H1 (cell line): ENCODE measurements around the gene FLRT2. TPM values are rescaled to one million over a fixed set of nuclear protein-coding genes. Genes with fewer than 3 reads are reported as not detected.

Experiments
- FOSL1 ChIP-seq: IDR thresholded peaks from 2 replicates; pipeline ENCODE4 v1.6.1; 2011; ENCODE audit warnings: mild to moderate bottlenecking, low read depth, low read length, moderate library complexity; ENCODE audit not compliant: insufficient read depth
- HDAC6 ChIP-seq: IDR thresholded peaks from one replicate; pipeline ENCODE4 v1.7.1; 2012; ENCODE audit warnings: low read depth, mild to moderate bottlenecking, inconsistent platforms, low read length, moderate library complexity
- JUND ChIP-seq: IDR thresholded peaks from 2 replicates; pipeline ENCODE4 v1.6.1; 2011; ENCODE audit warnings: mild to moderate bottlenecking, improper control_type of control experiment, low read length
- RBBP5 ChIP-seq: IDR thresholded peaks from 2 replicates; pipeline ENCODE4 v1.7.1; 2012; ENCODE audit warnings: low read depth, mild to moderate bottlenecking, inconsistent platforms, low read length, moderate library complexity, borderline replicate concordance
- RFX5 ChIP-seq: IDR thresholded peaks from 2 replicates; pipeline ENCODE4 v1.6.1; 2011; ENCODE audit warnings: low read depth, low read length, improper control_type of control experiment, borderline replicate concordance
- SP2 ChIP-seq: IDR thresholded peaks from 2 replicates; pipeline ENCODE4 v1.6.1; 2012; ENCODE audit warnings: mild to moderate bottlenecking, low read length, inconsistent platforms
- SRF ChIP-seq: IDR thresholded peaks from 2 replicates; pipeline ENCODE4 v1.6.1; 2011; ENCODE audit warnings: mild to moderate bottlenecking, low read depth, low read length, moderate library complexity
- TBP ChIP-seq: IDR thresholded peaks from 2 replicates; pipeline ENCODE4 v1.6.1; 2011; ENCODE audit warnings: low read depth, low read length, improper control_type of control experiment
- polyA plus RNA-seq, 7 experiments: library from polyadenylated mRNA; depleted of rRNA in 3 of 7; stranded (reverse) in 5 of 7; unstranded in 2 of 7; fragments of >200 nt in 5 of 7; fragments of 200-250 nt in 2 of 7; gene quantifications; 1 replicate in 5 of 7; 2 replicates in 1 of 7; 4 replicates in 1 of 7; pipeline versions ENCODE4 v1.2.1 to v1.2.3, GENCODE V29; 2011 to 2013; ENCODE audit warnings: missing spikeins in 2 of 7, mixed read lengths in 2 of 7
- total RNA-seq: library from RNA; stranded (reverse); fragmentation: NEBNext Ultra II Directional; extraction: Animal tissue kit (Norgen Biotek cat#: 25700); gene quantifications from 2 replicates; pipeline ENCODE4 v1.2.1, GENCODE V29; 2021
- TF ChIP-seq, protein P1 (sequence below): fragments of 300-600 bp; sonication (generic); IDR thresholded peaks from 2 replicates; pipeline ENCODE4 v1.7.1; 2012; ENCODE audit warnings: low read length, moderate library complexity, mild to moderate bottlenecking, inconsistent platforms; ENCODE audit not compliant: insufficient replicate concordance

The FLRT2 gene
- total and polyA plus RNA-seq, 2 of the 8 experiments (the other 6 are each of a cell fraction or from before 2014, with no cell fraction given): 2.4 to 6.9 TPM

DNA sequence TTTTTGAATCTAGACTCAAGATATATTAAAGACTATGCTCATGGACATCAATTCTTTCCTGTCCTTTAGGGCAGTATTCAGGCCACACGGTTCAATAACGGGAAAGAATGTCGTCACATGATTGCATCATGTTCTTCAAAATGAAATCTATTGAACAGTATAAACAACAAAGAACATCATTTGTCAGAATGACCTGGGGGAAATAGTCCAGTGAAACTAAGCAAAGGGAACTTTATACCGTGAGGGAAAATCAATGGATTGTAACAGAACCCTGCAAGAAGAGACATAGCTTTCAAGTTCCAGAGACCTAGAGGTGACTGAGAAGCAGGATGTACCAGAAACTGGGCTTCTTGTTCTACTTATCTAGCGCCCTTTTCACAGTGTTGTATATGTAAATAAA, 32.7 kb downstream of the FLRT2 start (continued):
- TF ChIP-seq, protein P1, sequence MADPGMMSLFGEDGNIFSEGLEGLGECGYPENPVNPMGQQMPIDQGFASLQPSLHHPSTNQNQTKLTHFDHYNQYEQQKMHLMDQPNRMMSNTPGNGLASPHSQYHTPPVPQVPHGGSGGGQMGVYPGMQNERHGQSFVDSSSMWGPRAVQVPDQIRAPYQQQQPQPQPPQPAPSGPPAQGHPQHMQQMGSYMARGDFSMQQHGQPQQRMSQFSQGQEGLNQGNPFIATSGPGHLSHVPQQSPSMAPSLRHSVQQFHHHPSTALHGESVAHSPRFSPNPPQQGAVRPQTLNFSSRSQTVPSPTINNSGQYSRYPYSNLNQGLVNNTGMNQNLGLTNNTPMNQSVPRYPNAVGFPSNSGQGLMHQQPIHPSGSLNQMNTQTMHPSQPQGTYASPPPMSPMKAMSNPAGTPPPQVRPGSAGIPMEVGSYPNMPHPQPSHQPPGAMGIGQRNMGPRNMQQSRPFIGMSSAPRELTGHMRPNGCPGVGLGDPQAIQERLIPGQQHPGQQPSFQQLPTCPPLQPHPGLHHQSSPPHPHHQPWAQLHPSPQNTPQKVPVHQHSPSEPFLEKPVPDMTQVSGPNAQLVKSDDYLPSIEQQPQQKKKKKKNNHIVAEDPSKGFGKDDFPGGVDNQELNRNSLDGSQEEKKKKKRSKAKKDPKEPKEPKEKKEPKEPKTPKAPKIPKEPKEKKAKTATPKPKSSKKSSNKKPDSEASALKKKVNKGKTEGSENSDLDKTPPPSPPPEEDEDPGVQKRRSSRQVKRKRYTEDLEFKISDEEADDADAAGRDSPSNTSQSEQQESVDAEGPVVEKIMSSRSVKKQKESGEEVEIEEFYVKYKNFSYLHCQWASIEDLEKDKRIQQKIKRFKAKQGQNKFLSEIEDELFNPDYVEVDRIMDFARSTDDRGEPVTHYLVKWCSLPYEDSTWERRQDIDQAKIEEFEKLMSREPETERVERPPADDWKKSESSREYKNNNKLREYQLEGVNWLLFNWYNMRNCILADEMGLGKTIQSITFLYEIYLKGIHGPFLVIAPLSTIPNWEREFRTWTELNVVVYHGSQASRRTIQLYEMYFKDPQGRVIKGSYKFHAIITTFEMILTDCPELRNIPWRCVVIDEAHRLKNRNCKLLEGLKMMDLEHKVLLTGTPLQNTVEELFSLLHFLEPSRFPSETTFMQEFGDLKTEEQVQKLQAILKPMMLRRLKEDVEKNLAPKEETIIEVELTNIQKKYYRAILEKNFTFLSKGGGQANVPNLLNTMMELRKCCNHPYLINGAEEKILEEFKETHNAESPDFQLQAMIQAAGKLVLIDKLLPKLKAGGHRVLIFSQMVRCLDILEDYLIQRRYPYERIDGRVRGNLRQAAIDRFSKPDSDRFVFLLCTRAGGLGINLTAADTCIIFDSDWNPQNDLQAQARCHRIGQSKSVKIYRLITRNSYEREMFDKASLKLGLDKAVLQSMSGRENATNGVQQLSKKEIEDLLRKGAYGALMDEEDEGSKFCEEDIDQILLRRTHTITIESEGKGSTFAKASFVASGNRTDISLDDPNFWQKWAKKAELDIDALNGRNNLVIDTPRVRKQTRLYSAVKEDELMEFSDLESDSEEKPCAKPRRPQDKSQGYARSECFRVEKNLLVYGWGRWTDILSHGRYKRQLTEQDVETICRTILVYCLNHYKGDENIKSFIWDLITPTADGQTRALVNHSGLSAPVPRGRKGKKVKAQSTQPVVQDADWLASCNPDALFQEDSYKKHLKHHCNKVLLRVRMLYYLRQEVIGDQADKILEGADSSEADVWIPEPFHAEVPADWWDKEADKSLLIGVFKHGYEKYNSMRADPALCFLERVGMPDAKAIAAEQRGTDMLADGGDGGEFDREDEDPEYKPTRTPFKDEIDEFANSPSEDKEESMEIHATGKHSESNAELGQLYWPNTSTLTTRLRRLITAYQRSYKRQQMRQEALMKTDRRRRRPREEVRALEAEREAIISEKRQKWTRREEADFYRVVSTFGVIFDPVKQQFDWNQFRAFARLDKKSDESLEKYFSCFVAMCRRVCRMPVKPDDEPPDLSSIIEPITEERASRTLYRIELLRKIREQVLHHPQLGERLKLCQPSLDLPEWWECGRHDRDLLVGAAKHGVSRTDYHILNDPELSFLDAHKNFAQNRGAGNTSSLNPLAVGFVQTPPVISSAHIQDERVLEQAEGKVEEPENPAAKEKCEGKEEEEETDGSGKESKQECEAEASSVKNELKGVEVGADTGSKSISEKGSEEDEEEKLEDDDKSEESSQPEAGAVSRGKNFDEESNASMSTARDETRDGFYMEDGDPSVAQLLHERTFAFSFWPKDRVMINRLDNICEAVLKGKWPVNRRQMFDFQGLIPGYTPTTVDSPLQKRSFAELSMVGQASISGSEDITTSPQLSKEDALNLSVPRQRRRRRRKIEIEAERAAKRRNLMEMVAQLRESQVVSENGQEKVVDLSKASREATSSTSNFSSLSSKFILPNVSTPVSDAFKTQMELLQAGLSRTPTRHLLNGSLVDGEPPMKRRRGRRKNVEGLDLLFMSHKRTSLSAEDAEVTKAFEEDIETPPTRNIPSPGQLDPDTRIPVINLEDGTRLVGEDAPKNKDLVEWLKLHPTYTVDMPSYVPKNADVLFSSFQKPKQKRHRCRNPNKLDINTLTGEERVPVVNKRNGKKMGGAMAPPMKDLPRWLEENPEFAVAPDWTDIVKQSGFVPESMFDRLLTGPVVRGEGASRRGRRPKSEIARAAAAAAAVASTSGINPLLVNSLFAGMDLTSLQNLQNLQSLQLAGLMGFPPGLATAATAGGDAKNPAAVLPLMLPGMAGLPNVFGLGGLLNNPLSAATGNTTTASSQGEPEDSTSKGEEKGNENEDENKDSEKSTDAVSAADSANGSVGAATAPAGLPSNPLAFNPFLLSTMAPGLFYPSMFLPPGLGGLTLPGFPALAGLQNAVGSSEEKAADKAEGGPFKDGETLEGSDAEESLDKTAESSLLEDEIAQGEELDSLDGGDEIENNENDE: no peak
- TF ChIP-seq TBP (no peak), RFX5 (no peak), SP2 (no peak), FOSL1 (no peak), RBBP5 (no peak), JUND (no peak), HDAC6 (no peak), SRF (no peak)
